Suprapubic skin (tissue), 4 donors: ENCODE data around the gene LPAR3. TPM values are rescaled to one million over a fixed set of nuclear protein-coding genes. Genes with fewer than 3 reads are reported as not detected.

Experiments
- DNase-seq, 2 donors: peaks; one replicate each; pipeline ENCODE4 v3.0.0-alpha.2; 2019; ENCODE audit warnings: low spot score in 2 of 2
- H3K27ac ChIP-seq: fragments of 200-600 bp; sonication (generic); one replicate; pipeline ENCODE4 v1.5.1; 2019
- H3K27me3 ChIP-seq: fragments of 200-600 bp; sonication (generic); one replicate; pipeline ENCODE4 v1.5.1; 2019
- H3K36me3 ChIP-seq: fragments of 200-600 bp; sonication (generic); one replicate; pipeline ENCODE4 v1.5.1; 2019
- H3K4me1 ChIP-seq: fragments of 200-600 bp; sonication (generic); one replicate; pipeline ENCODE4 v1.5.1; 2019
- H3K4me3 ChIP-seq: fragments of 200-600 bp; sonication (generic); one replicate; pipeline ENCODE4 v1.5.1; 2019; ENCODE audit warnings: mild to moderate bottlenecking
- H3K9me3 ChIP-seq: fragments of 200-600 bp; sonication (generic); one replicate; pipeline ENCODE4 v1.5.1; 2019
- EP300 ChIP-seq: sonication (generic); formaldehyde crosslinking; IDR thresholded peaks from one replicate; pipeline ENCODE4 v1.6.1; 2017; ENCODE audit warnings: antibody characterized with exemption
- POLR2A ChIP-seq, 2 donors: fragments of 450-650 bp; IDR thresholded peaks; one replicate each; pipeline ENCODE4 v1.6.1; 2017; ENCODE audit warnings: antibody characterized with exemption in 2 of 2, mild to moderate bottlenecking in 2 of 2, moderate library complexity in 2 of 2
- POLR2AphosphoS5 ChIP-seq, 3 donors: sonication (generic); formaldehyde crosslinking; IDR thresholded peaks; one replicate each; pipeline ENCODE4 v1.6.1; 2017; ENCODE audit warnings: antibody characterized with exemption in 3 of 3
- WGBS: methylation state at CpG from one replicate; pipeline ENCODE4 v1.1.5; 2018; 5-methylcytosine and 5-hydroxymethylcytosine counted together
- total RNA-seq, 4 donors: library from RNA; depleted of rRNA; stranded (reverse); fragments of >200 nt; gene quantifications; one replicate each; pipeline ENCODE4 v1.1.0, GENCODE V29; 2016
- TF ChIP-seq, protein P1 (sequence below), 2 donors: fragments of 200-600 bp in 1 of 2; fragments of 450-650 bp in 1 of 2; sonication (generic) in 1 of 2; IDR thresholded peaks; one replicate each; pipeline ENCODE4 v1.5.1; 2016 to 2019; ENCODE audit warnings: antibody characterized with exemption in 2 of 2, mild to moderate bottlenecking in 1 of 2, moderate library complexity in 1 of 2

The LPAR3 gene
- total RNA-seq, 4 donors from 2014 or later, result 13.9 to 25.1 (median 17.7) TPM

DNA sequence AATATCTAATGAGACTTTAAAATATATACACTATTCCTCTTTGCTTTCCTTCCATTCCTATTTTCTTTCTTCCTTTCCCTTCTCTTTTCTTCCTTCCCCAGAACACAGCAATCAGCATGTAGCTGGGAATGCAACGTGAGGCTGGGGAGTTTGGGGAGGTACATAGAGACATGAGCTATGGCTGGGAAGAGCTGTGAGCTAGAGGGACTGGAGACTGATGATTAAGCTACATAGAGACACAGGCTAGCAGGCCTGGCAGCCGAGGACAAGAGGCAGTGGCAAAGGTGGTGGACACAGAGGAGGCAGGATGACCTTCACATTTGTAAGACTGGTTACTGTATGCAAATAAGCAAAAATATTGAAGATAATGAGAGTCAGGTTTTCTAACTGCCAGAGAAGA lies 7.5 kb downstream of the LPAR3 start:
- TF ChIP-seq EP300, result no peak
- TF ChIP-seq POLR2AphosphoS5 (IDR thresholded peaks at IDR 0.05), result no peak
- 61% methylated on average over 2 of the region's 2 CpGs for WGBS
- Histone ChIP-seq H3K27me3 (no peaks in the 10 kb centered on the region), H3K36me3 (no peaks in the 10 kb centered on the region), H3K9me3 (no peaks in the 10 kb centered on the region), H3K4me1 (no peaks in the 10 kb centered on the region), H3K4me3 (no peak overlapping the region), H3K27ac (no peak overlapping the region)
- no peak for DNase-seq

DNA sequence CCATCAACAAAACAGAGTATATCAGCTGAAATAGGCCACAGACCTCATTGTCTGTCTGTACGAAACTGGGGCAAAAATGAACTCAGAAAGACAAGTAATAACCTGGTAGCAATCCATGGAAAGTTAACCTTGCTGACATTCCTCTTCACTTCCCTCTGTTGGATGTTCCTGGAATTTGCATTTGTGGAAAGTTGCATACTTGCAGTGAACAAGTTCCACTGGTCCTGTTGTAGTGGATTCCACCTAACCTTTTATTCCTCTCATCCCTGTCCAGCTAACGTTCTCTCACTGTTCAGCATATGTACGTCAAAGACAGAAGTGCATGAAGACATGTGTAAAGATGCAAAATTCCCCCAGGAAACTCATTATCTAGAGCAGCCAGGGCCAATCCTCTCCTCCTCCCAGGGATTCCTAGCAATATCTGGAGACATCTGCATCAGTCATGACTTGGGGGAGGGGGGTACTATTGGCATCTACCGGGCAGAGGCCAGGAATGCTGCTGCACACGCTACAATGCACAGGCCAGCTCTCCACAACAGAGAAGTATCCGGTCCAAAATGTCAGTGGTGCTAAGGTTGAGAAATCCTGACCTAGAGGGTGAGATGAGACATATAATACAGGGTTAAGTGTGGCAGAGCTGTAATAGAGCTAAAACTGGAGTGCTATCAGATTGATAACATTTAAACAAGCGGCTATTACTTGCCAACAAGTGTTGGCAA lies 8.2 kb downstream of the LPAR3 start:
- Histone ChIP-seq H3K27me3 (no peaks in the 10 kb centered on the region), H3K4me3 (no peak overlapping the region), H3K36me3 (no peaks in the 10 kb centered on the region), H3K4me1 (no peaks in the 10 kb centered on the region), H3K27ac (no peak overlapping the region), H3K9me3 (no peaks in the 10 kb centered on the region)
- 50% methylated on average over 7 of the region's 7 CpGs for WGBS
- TF ChIP-seq POLR2A (IDR thresholded peaks at IDR 0.05) (no peak), POLR2AphosphoS5 (IDR thresholded peaks at IDR 0.05) (no peak), EP300 (no peak)
- TF ChIP-seq, protein P1, sequence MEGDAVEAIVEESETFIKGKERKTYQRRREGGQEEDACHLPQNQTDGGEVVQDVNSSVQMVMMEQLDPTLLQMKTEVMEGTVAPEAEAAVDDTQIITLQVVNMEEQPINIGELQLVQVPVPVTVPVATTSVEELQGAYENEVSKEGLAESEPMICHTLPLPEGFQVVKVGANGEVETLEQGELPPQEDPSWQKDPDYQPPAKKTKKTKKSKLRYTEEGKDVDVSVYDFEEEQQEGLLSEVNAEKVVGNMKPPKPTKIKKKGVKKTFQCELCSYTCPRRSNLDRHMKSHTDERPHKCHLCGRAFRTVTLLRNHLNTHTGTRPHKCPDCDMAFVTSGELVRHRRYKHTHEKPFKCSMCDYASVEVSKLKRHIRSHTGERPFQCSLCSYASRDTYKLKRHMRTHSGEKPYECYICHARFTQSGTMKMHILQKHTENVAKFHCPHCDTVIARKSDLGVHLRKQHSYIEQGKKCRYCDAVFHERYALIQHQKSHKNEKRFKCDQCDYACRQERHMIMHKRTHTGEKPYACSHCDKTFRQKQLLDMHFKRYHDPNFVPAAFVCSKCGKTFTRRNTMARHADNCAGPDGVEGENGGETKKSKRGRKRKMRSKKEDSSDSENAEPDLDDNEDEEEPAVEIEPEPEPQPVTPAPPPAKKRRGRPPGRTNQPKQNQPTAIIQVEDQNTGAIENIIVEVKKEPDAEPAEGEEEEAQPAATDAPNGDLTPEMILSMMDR (IDR thresholded peaks at IDR 0.05), result no peak
- no peak for DNase-seq

DNA sequence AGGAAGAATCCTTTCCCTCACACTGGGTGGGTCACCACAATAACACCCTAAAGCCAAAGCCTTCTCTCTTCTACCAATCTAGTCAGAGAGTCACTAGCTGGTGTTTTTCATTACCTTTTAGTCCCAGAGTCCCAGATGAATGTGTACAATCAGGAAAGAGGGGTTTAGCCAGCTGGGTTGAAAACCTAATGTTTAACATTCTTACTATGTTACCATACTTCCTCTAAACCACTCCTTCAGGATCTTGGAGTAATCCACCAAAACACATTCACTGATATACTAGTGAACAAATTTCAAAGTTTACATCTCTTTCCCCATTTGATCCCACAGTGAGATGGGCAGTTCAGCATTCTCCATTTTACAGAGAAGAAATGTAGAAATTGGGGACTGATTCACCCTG lies 9.7 kb downstream of the LPAR3 start:
- no peak overlapping the region for H3K27ac ChIP-seq
- no peaks in the 10 kb centered on the region for H3K4me1 ChIP-seq
- H3K27me3 ChIP-seq, result no peaks in the 10 kb centered on the region
- no peak for TF ChIP-seq EP300
- no peak for TF ChIP-seq POLR2A (IDR thresholded peaks at IDR 0.05)
- H3K4me3 ChIP-seq, result no peak overlapping the region
- no peaks in the 10 kb centered on the region for H3K9me3 ChIP-seq
- H3K36me3 ChIP-seq, result no peaks in the 10 kb centered on the region
- no peak for DNase-seq

- no peak overlapping the region for H3K4me3 ChIP-seq
- TF ChIP-seq EP300, result no peak
- TF ChIP-seq POLR2AphosphoS5 (IDR thresholded peaks at IDR 0.05), result no peak
- TF ChIP-seq, protein P1 (IDR thresholded peaks at IDR 0.05), result no peak
- TF ChIP-seq POLR2A (IDR thresholded peaks at IDR 0.05), result no peak
- H3K27ac ChIP-seq, result no peak overlapping the region
- H3K9me3 ChIP-seq, result no peaks in the 10 kb centered on the region
- 90% methylated on average over 4 of the region's 4 CpGs for WGBS
- H3K36me3 ChIP-seq, result no peaks in the 10 kb centered on the region
- no peaks in the 10 kb centered on the region for H3K4me1 ChIP-seq
- DNase-seq, result no peak
- peaks cover 5% of the 10 kb centered on the region for H3K27me3 ChIP-seq
These were observed 15.4 kb downstream of the LPAR3 start for GRCh38 chr1:84877592-84877991.

- H3K36me3 ChIP-seq, result no peaks in the 10 kb centered on the region
- peaks cover 5% of the 10 kb centered on the region for H3K27me3 ChIP-seq
- no peak overlapping the region for H3K4me3 ChIP-seq
- no peaks in the 10 kb centered on the region for H3K4me1 ChIP-seq
- TF ChIP-seq, protein P1 (IDR thresholded peaks at IDR 0.05), result no peak
- TF ChIP-seq POLR2AphosphoS5 (IDR thresholded peaks at IDR 0.05), result no peak
- no peak for TF ChIP-seq EP300
- no peak overlapping the region for H3K27ac ChIP-seq
- 88% methylated on average over 5 of the region's 5 CpGs for WGBS
- DNase-seq, result no peak
- H3K9me3 ChIP-seq, result no peaks in the 10 kb centered on the region
These were observed 16.7 kb downstream of the LPAR3 start for GRCh38 chr1:84876353-84876752.

DNA sequence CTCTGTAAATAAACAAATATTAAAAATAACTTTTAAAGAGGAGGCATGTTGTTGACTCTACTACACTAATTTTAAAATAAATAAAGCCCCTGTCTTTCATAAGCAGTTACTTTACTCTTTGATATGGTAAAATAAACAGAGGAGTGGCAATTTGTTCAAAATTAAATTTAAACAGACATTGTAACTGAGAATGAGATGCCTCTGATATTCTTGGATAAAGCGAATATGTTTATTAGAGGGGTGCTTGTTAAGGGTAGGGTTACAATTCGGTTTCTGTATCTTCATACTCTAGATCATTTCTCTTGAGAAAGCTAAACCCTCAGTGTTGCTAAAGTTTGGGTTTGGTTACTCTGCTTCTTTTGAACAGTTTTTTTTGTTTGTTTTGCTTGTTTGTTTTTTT lies 19.6 kb downstream of the LPAR3 start:
- TF ChIP-seq POLR2AphosphoS5 (IDR thresholded peaks at IDR 0.05), result no peak
- no peak for TF ChIP-seq EP300
- TF ChIP-seq, protein P1 (IDR thresholded peaks at IDR 0.05), result no peak
- TF ChIP-seq POLR2A (IDR thresholded peaks at IDR 0.05), result no peak
- no peaks in the 10 kb centered on the region for H3K4me1 ChIP-seq
- DNase-seq, result no peak
- 87% methylated on average over 2 of the region's 2 CpGs for WGBS
- H3K27me3 ChIP-seq, result peaks cover 5% of the 10 kb centered on the region
- no peak overlapping the region for H3K4me3 ChIP-seq
- no peak overlapping the region for H3K27ac ChIP-seq
- no peaks in the 10 kb centered on the region for H3K9me3 ChIP-seq
- H3K36me3 ChIP-seq, result no peaks in the 10 kb centered on the region
